ENCODE results near the gene SPP2.

Gene SPP2

GRCh38 chr2:234096164-234096563, 45.7 kb downstream of the SPP2 start:
- no peak for DNase-seq

GRCh38 chr2:234098681-234099080, 48.2 kb downstream of the SPP2 start:
- DNase-seq, result no peak

- no peak for DNase-seq
Measured at GRCh38 chr2:234099266-234099665, 48.8 kb downstream of the SPP2 start.

- DNase-seq, result no peak
Measured at GRCh38 chr2:234100686-234101085, 50.2 kb downstream of the SPP2 start.

DNA sequence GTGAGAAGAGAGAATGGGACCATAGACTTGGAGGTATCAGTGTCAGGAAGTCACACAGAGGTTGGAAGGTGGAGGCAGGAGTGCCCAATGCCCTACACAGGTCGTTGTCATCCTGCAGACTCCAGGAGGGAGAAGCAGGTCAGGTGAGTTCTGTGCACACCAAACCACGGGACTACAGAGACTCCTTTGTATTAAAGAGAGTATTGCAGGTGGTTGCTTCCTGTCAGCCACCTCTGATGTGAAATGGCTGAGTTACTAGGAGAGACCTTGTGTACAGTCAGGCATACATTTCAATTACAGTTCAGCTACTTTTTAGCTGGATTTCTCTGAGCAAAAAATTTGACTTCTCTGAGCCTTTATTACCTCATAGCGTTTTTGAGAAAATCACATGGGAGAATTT, 51.6 kb downstream of the SPP2 start:
- no peak for DNase-seq

DNA sequence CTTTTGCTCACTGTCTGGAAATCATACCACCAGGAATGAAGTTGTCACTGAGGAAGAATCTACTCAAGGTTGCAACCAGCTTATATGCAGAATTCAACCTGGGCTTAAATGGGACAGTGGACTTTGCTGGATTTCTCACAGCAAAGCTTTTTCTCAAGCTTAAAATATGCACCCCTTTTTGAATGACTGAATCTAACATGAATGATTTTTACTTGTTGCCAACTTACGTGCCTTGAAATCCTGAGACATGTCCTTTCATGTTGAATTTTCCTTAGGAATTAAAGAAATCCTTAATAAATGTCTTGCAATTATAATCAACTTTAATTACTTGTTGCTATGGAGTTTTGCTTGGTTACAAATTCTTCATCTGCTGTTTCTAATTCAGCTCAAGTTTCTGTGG, 57.4 kb downstream of the SPP2 start:
- DNase-seq, result no peak

DNA sequence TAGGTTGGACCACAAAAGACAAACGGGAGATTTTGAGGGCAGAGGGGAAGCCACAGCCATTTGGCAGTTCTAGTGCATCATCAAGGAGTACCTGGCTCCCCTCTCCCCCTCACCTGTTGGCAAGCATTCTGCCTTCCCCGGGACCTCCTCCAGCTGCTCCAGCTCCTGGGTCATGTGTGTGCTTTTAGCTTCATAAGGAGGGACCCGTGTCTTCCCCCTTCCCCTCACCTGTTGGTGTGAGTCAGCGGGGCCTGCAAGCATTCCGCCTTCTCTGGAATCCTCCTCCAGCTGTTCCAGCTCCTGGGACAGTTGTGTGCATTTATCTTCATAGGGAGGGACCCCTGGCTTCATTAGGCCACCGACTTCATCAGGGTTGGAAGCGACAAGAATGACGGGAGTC, 58.8 kb downstream of the SPP2 start:
- no peak for DNase-seq

DNA sequence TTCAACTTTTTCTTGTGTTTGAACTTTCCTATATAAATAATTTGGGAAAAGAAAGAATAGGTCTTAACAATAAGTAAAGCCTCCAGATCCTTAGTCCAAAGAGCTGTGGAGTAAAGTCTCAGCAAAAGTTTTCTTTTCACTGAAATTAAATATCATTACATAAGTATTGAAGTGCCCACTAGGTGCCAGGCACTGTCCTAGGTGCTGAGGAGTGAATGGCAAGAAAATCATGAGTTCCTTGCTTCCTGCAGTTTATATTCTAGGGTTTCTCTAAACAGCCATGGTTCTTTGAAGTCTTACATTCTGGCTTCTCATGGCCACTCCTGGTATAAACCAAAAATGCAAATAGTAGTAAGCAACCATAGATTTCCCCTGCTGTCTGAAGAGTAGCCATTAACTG, 59.7 kb downstream of the SPP2 start:
- DNase-seq, result no peak

GRCh38 chr2:234111523-234111922, 61.0 kb downstream of the SPP2 start:
- no peak for DNase-seq

DNA sequence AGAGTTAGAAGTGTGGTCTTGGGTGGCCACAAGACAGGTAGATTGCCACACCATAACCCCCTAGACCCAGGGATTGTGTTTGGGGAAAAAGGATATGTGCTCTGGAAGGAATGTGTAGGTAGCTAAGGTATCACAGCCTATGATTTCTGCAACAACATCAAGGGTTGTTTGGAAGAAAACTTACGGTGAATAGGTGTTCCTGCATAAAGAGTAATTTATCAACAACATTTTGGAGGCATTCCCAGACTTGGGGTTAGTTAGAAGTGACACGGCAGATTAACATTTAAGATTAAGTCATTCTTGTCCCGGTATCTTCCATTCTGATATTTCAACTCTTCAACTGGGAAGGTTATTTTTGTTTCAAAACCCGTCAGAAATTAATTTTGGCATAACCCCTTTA, 65.5 kb downstream of the SPP2 start:
- DNase-seq, result no peak

- no peak for DNase-seq
Measured at GRCh38 chr2:234121999-234122398, 71.5 kb downstream of the SPP2 start.

DNA sequence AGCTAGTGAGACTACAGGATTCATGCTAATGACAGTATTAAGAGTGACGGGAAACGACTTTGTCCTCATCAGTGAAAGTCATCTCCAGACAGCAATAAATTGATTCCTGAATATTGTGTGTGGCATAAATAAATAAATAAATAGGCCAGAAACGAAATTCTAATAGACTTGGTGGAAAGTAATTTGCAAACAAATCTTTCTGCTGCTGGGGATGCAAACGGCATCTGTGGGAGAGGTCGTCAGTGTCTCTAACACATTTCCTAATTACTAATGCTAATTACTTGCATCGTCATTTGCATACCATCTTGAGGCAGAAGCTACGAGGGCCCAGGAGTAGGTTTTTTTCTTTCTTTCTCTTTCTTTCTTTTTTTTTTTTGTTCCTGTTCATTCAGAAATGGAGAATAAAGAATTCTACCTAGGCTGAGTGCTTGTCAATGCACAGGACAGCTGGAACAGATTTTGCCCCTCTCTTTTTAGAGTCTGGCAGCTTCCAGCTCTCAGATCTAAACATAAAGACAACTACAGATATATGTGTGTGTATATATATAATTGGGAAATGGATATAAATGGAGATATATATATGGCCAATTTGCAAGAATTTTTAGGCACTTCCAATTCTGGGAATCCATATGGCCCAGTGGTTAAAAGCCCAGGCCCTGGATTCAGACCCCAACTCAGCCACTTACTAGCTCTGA, 75.1 kb downstream of the SPP2 start:
- DNase-seq, result no peak

- DNase-seq, result no peak
Measured at GRCh38 chr2:234126146-234126470, 75.6 kb downstream of the SPP2 start.

Measured in NCI-H524 (cell line).